GM18861 (cell line): ENCODE measurements around the gene AFF1.
A peak's percentile ranks its signal among the peaks of the same experiment; 100 is the strongest.
"Not testable (repeated sequence)": the region's sequence is repeated elsewhere in the genome, so short reads cannot be mapped to it uniquely, and the experiment has no call there.

Experiments
- ATAC-seq: cut with Tn5 transposase; IDR thresholded peaks from one replicate; pipeline ENCODE4 v1.9.1; 2021; ENCODE audit not compliant: unreplicated experiment

Gene AFF1

GRCh38 chr4:87010192-87010591 is 75.4 kb downstream of the AFF1 start:
- no peak for ATAC-seq

GRCh38 chr4:87011340-87012034 is 76.7 kb downstream of the AFF1 start:
- ATAC-seq: no peak

GRCh38 chr4:87012265-87012953 is 77.6 kb downstream of the AFF1 start:
- ATAC-seq: peak; percentile 87

GRCh38 chr4:87012954-87013308 is 78.1 kb downstream of the AFF1 start:
- ATAC-seq: not testable (repeated sequence)

GRCh38 chr4:87014284-87014782 is 79.5 kb downstream of the AFF1 start:
- no peak for ATAC-seq

- ATAC-seq: no peak
These were observed 80.6 kb downstream of the AFF1 start for GRCh38 chr4:87015416-87015815.

GRCh38 chr4:87017580-87018342 is 83.0 kb downstream of the AFF1 start:
- no peak for ATAC-seq

- ATAC-seq: no peak
These were observed 83.9 kb downstream of the AFF1 start for GRCh38 chr4:87018753-87019152.

GRCh38 chr4:87019246-87019791 is 84.5 kb downstream of the AFF1 start:
- no peak for ATAC-seq

GRCh38 chr4:87019898-87020297 is 85.1 kb downstream of the AFF1 start:
- ATAC-seq: no peak

GRCh38 chr4:87024201-87024600 is 89.4 kb downstream of the AFF1 start:
- no peak for ATAC-seq

GRCh38 chr4:87025023-87025613 is 90.3 kb downstream of the AFF1 start:
- ATAC-seq: no peak

- peak; percentile 83 for ATAC-seq
These were observed 90.8 kb downstream of the AFF1 start for GRCh38 chr4:87025614-87026041.

- ATAC-seq: peak; percentile 71
These were observed 92.1 kb downstream of the AFF1 start for GRCh38 chr4:87026800-87027495.

- ATAC-seq: no peak
These were observed 94.5 kb downstream of the AFF1 start for GRCh38 chr4:87029356-87029755.

- ATAC-seq: no peak
These were observed 95.3 kb downstream of the AFF1 start for GRCh38 chr4:87030124-87030523.

- no peak for ATAC-seq
These were observed 96.1 kb downstream of the AFF1 start for GRCh38 chr4:87030755-87031441.

GRCh38 chr4:87031920-87032319 is 97.1 kb downstream of the AFF1 start:
- no peak for ATAC-seq

GRCh38 chr4:87032884-87033533 is 98.2 kb downstream of the AFF1 start:
- no peak for ATAC-seq
